ENCODE data around the gene TMCC3.

TMCC3 gene

GRCh38 chr12:94673496-94673895 is 23.1 kb upstream of the TMCC3 start:
- no peak for DNase-seq (ENCODE audit: low read depth)

DNA sequence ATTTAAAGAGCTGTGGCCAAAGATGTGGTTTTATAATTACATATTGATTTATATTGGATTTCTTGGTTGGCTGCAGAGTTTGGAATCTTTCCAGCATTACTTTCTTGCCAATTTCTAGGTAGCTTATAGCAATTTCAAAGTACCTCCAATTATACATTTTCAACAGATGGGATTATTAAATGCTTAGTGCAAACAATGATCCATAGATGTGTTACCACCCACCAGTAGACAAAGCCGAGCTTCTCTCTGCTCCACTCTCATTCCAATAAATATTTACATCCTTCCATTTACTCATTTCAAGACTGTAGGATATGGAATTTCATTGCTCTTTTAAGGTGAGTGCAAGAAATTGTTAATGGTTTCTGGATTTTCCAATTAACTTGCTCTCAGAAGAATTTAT is 21.6 kb upstream of the TMCC3 start:
- DNase-seq (ENCODE audit: low read depth), result no peak

GRCh38 chr12:94670898-94671297 is 20.5 kb upstream of the TMCC3 start:
- DNase-seq (ENCODE audit: low read depth), result no peak

DNA sequence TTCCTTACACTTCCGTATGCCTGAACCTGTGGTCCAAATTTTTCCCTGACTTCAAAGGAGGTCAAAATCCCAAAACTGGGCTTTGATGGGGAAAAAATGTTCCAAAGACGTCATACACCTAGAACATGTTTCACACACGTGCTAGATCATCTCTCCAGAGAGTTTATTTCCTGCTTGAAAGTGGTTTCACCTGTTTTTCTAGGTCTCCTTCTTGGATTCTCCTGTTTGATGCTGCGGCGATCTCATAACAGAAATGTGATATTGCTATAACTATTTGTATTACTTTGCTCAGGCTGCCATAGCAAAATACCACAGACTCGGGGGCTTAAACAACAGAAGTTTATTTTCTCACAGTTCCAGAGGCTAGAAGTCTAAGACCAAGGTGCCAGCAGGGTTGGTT is 19.7 kb upstream of the TMCC3 start:
- DNase-seq (ENCODE audit: low read depth), result peak; percentile 9

DNA sequence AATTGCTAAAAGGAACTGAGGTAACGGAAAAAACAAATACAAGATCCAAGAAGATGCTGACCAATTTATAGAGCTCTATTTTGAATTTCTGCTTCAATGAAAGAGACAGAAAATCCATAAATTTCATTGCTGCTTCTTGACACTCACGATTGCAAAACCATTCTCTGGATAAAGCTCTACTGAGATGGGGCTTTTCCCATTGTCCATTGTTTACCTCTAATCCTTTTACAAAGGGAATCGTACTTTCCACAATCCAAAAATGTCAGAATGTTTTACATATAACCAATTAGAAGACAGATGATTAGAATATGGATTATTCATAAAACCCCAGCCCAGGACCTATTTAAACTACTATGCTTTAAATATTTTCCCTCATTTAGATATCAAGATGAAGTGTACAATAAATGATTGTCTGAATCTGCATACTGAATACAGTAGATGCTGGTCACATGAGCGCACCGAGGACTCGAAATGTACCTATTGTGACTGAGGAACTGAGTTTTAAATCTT is 16.7 kb upstream of the TMCC3 start:
- no peak for DNase-seq (ENCODE audit: low read depth)

DNA sequence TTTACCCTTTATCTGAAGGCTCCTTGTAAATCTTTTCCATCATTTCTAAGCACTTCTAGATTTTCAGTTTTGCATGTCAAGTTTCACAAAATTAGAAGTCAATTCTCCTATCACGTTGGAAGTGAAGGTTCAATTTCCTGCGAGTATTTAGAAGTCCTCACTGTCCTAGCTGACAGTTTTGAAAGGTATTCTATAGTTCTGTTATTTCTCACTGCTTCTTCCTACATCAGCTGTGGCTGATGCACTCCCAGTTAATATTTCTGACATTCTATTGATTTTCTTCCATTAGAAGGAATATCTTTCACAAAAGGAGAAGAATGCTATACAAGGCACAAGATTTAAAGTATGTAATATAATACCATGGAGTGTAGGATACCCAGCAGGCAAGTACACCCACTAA is 15.8 kb upstream of the TMCC3 start:
- no peak for DNase-seq (ENCODE audit: low read depth)

GRCh38 chr12:94663702-94664101 is 13.3 kb upstream of the TMCC3 start:
- DNase-seq (ENCODE audit: low read depth), result no peak

DNA sequence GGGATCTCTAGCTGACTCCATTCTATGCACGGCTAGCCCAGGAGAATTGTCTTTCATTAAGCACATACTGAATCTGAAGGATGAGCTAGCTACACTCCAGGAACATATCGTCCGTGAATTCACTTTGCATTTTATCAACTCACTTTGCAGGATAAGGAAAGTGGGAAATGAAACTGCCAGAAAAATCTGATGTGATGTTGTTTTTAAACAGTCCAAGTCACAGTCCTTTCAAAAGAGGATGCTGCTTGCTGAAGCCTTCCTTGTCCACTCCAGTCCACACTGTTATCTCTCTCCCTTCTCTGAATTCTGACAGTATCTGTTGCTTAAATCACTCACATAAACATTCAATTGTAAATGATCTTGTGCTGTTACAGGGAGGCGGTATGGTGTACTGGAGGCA is 12.7 kb upstream of the TMCC3 start:
- no peak for DNase-seq (ENCODE audit: low read depth)

DNA sequence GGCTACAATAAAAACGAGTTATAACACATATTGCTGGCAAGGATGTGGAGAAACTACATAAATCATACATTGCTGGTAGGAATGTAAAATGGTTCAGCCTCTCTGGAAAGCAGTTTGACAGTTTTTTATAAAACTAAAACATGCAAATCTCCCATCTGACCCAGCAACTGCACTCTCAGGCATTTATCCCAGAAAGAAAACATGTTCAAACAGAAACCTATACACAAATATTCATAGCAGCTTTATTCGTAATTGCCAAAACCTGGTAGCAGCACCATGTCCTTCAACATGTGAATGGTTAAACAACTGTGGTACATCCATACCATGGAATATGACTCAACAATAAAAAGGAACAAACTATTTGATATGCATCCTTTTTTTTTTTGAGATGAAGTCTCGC is 10.1 kb upstream of the TMCC3 start:
- peak; percentile 31 for DNase-seq (ENCODE audit: low read depth)

DNA sequence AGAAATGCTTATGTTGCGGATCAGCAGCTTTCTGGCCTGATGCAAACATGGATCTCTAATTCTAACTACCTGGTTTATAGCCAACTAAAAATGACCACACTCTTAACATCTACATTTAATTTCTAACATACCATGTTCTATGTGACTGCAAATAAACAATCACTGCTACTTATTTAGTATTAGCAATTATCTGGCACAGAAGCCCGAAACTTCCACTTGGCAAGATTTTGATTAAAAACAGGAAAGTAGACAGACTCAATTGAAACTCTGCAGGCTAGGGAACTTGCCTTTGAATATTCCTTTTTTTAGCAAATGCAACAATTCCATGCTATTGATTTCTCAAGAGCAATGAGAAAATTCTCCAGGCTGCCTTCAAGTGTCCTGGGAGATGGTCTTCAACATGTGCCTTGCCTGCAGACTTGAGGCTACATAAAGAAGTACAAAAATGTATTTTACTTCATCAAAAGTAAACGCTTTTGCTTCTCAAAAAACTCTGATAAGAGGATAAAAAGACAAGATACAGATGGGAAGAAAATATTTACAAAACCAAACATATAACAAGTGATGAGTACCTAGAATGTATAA is 9.1 kb upstream of the TMCC3 start:
- DNase-seq (ENCODE audit: low read depth), result no peak

DNA sequence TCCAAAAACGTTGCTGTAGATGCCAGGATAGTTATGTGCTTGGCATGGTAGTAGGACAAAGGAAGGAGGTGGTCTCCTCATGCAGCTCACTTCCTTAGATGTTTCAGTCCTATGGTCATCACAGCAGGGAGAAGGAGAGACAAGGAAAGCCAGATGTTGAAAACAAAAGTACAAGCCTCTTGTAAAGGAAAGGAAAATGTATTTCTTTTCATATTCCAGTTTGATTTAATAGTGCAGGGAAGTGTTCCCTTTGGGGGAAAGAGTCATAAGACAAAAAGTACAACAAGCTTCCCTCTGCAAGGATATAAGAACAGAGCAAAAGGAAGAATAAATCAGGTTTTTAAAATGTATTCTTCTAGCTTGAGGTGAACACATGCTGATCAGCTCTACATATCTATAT is 8.6 kb upstream of the TMCC3 start:
- no peak for DNase-seq (ENCODE audit: low read depth)

- no peak for DNase-seq (ENCODE audit: low read depth)
Observed at GRCh38 chr12:94656556-94656955, 6.2 kb upstream of the TMCC3 start.

GRCh38 chr12:94649349-94650142 is 811 bp downstream of the TMCC3 start:
- peak; percentile 56 for DNase-seq (ENCODE audit: low read depth)

- peak; percentile 52 for DNase-seq (ENCODE audit: low read depth)
Observed at GRCh38 chr12:94648578-94648977, 1.8 kb downstream of the TMCC3 start.

- peak; percentile 96 for DNase-seq (ENCODE audit: low read depth)
Observed at GRCh38 chr12:94644141-94644979, 6.0 kb downstream of the TMCC3 start.

- peak; percentile 54 for DNase-seq (ENCODE audit: low read depth)
Observed at GRCh38 chr12:94643606-94644005, 6.8 kb downstream of the TMCC3 start.

- DNase-seq (ENCODE audit: low read depth), result no peak
Observed at GRCh38 chr12:94641283-94641682, 9.1 kb downstream of the TMCC3 start.

GRCh38 chr12:94640134-94640928 is 10.0 kb downstream of the TMCC3 start:
- DNase-seq (ENCODE audit: low read depth), result peak; percentile 96

DNA sequence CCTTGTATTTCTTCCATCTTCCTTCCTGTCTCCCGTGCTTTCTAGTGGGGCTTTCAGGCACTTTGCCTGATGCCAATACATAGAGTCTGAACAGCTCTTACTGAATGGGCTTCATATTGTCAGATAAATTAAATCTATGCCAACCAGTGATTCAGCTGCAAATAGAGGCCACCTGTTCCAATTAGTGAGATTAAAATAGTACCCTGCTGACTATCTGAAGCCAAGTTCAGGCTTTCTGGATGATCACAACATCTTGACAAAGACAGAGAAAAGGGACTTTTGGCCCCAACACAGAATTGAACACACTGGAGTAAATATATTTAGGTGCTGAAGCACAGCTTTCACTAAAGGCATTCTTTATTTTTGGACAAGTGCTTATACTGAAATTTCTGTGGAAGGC is 11.8 kb downstream of the TMCC3 start:
- DNase-seq (ENCODE audit: low read depth), result no peak

- no peak for DNase-seq (ENCODE audit: low read depth)
Observed at GRCh38 chr12:94637390-94638113, 12.8 kb downstream of the TMCC3 start.

GRCh38 chr12:94636462-94637085 is 13.8 kb downstream of the TMCC3 start:
- peak; percentile 84 for DNase-seq (ENCODE audit: low read depth)
